NB4 (cell line): ENCODE measurements around the gene ECHDC3.

ENCODE experiments used
- CTCF ChIP-seq: IDR thresholded peaks from one replicate; pipeline ENCODE4 v1.5.1; 2012; ENCODE audit warnings: low read depth, low read length
- MYC ChIP-seq: IDR thresholded peaks from 2 replicates; pipeline ENCODE4 v1.6.1; 2011; ENCODE audit warnings: low read depth, low read length
- POLR2A ChIP-seq: IDR thresholded peaks from 2 replicates; pipeline ENCODE4 v1.6.1; 2011; ENCODE audit warnings: mild to moderate bottlenecking; ENCODE audit not compliant: insufficient read length; ENCODE audit errors: extremely low read depth

- TF ChIP-seq CTCF (no peak), MYC (no peak), POLR2A (no peak)
These were observed 62.2 kb downstream of the ECHDC3 start for GRCh38 chr10:11804336-11804735.
